Measurements from ENCODE around the gene IMMP2L.

The IMMP2L gene

DNA sequence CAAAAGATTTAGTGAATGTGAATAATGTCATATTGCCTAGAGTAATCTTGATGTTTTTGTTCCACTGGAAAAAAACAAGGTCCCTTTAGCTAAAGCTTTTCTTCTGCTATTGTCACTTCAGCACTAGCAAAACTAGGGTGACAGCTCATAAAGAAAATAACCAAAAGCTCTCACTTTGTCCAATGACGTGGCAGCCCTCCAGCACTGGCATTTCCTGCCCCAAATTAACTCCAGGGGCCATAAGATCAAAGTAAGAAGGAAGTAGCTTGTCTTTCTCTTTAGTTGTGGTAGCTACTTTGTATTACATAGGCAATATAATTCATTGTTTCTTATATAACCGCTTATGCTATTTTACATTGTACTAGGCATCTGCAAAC, 424.1 kb downstream of the IMMP2L start:
- peak; percentile 63 for DNase-seq

DNA sequence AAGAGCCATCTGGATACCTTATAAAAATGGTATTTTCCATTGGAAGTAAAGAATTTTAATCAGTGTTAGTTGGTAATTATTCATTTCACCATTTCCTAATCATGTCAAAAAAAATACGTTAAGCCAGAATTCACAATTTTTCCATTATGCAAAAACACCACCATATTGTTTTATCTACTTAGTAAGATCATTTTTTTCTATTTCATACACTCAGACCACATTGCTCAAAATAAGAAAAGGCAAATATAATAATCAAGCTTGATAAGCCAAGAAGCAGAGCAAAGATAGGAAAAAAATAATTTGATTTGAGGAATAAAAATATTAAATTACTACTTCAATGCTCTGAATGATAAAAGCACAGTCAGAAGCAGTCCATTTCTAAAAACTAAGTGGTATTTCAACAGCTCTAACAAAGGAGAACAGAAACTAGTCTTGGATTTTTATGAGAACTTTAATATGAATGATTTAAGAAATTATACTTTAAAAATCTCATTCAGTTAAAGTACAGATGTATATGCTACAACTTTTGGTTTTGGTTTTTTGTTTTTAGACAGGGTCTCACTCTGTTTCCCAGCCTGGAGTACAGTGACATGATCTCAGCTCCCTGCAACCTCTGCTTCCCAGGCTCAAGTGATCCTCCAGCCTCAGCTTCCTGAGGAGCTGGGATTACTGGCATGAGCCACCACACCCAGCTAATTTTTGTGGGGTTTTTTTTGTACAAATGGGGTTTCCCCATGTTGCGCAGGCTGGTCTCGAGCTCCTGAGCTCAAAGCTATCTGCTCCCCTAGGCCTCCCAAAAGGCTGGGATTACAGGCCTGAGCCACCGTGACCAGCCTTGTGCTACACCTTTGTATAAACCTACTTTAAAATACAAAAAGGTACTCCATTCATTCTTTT, 424.7 kb downstream of the IMMP2L start:
- DNase-seq: peak; percentile 63

DNA sequence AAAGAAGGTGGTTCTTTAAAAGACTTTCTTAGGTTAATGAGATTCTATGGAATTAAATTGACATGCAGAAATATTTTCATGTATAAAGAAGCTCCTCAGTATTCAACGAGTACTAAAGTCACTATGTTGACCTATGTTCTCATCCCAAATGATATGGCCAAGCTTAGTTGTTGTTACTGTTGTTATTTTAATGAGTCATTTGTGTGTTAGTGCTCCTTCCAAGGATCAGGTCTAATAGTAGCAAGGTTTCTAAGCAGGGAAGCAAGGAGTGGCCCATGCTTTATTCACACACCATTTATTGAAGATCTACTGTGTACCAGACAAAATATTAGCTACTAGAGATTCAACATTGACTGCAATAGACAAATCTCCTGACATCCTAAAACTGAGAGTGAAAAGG, 429.5 kb downstream of the IMMP2L start:
- no peak for DNase-seq

DNA sequence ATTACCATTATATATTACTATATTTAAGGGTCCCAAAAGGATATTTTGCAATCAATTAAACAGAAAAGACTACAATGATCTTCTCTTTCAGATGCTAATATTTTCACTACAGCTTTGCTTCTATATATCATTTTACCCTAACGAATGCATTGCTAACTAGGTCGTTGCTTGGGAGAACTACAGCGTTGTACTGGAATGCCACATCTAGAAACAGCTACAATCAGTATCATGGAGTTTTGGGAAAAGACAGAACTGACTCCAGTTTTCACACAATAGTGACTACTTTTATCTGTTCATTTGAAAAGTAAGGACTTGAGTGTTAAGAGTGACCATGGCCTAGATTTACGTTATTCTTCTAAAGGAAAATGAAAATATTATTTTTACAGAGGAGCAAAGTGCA, 432.9 kb downstream of the IMMP2L start:
- no peak for DNase-seq

DNA sequence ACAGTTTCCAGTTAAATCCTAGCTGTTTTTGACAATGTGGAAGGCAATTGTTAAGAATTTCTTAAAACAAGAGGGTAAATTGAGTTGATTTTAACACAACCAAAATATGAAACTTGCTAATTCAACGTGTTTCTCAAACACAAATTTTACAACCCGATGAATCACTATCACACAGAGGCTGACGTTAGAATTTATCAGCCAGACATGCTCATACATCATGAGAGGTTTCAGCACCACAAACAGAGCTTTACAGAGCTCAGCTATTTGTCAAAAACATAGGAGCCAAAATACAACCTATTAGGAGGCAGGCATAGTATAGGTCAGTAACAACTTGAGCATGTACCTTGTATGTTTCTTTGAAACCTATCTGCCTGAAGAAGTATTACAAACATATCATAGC, 435.3 kb downstream of the IMMP2L start:
- no peak for DNase-seq

DNA sequence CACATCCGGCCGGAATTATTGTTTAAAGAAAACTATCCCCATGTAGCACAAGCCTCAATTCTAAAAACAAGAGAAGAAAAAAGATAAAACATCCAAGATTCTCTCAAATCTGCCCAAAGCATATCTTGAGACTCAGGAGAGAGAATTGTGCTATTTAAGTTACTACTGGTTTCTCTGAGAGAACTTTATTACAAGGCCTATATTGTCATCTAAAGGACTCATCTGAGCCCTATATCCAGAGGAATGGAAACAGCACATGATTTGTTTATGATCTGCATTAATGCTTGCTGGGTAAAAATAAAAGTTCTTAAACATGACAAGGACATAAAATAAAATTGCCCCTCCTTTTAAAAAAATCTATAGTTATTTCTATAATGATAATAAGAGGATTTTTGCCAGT, 446.3 kb downstream of the IMMP2L start:
- no peak for DNase-seq

DNA sequence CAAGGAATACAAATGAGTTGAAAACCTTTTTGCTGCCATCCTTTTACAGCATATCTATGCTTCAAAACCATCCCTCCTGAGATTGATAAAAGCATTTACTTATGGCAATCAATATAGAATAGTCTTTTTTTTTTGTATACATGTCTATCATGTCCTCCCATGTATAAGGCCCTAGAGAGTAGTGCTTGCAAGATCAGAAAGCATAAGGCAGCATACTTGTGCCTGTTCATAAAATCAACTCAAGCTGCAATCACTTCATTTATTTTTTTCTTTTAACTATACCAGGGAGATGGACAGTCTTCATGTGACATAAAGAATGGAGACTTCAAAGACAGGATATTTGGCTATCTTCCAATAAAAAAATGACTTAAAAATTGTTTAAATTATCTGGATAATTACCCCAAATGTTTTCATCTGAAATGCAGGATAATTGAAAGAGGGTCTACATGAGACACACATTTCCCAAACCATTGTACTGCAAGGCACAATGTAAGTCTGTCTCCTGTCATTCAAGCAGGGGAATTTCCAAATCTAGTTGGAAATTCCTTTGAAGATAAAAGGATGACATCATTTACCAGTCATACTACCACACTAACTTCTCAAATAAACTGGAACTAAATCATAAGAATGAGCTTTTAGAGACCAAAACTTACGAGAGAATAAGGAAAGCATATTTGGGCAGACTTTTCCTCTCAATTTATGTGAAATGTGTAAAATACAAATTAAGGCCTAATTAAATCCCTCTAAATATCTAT, 448.9 kb downstream of the IMMP2L start:
- DNase-seq: no peak

DNA sequence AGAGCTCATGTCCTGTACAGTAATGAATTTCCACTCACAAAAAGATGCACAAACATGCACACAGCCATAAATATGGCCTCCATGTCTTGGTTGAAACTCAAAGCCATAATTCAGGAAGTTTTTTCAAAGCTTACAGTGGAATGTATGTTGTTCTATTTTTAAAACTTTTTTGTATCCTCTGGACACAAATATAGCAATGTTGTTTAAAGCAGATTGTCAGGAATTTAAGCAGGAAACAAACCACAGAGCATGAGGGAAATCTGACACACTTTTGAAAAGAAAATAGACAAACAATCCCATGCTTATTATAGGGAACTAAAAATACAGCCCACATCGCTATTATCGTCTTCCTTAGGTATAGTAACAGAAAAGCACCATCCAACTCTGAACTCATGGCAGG, 449.9 kb downstream of the IMMP2L start:
- DNase-seq: no peak

DNA sequence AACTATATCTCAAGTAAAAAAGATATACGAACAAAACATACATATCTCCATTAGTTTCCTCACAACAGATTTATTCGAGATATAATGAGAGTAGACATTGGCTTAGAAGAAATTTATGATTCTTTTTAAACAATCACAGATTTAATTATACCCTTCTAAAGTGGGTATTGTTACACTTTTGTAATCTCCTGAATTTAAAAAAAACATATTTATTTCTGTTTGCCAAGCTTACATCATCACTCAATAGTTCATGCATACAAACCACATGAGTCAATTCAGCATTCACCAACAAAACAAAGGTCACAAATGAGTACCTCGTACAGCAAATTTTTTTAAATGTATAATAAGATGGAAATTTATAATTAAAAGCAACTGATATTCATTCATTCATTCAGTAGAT, 453.8 kb downstream of the IMMP2L start:
- no peak for DNase-seq

DNA sequence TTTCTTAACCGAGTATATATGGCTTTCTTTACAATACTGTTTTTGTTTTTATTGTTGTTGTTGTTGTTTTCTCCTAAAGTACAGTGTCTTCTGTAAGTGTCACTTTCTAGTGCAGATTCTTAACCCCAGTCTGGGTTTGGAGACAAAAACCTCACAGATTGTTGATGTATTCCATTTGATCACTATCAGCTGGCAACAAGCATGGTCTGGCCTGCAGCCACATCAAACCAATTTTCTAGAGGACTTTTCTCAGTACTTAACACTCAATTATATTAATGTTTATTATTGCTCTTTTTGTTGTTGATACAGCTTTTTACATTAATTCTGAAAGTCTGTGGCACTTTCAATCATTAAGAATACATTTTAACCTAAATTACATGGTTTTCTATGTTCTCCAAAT, 454.3 kb downstream of the IMMP2L start:
- DNase-seq: no peak

DNA sequence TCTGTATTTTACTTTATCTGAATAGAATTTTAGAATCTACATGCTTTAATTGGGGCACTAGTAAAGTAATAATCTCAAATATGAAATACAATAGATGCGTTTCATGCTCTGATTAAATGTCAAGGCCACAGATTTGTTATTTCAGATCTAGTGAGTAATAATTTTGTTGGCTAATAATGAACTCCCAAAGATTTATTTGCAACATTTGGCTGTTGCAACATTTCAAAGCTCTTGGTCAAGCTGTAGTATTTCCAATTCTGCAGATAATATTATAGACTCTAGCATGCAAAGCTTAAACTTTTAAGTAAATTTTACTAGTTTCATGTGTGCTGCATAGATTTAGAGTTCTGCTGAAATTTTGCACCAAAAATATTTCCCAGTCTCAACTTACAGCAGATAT, 454.7 kb downstream of the IMMP2L start:
- no peak for DNase-seq

DNA sequence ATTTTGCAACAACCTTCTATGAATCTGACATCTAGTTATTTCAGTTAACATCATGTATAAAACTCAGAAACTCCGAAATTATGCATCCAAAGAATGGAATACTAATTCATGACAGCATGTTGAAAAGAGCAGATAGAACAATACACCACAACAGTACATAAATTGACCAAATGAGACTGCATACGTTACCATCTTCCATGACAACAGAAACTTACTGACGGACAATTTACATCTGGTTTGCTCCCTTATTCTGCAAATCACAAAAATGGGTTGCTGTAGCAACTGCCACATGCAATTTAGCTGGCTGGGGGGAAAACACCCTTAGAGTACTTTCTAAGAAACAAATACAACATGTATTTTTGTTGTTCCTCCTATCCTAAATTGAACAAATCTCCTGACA, 457.0 kb downstream of the IMMP2L start:
- no peak for DNase-seq

DNA sequence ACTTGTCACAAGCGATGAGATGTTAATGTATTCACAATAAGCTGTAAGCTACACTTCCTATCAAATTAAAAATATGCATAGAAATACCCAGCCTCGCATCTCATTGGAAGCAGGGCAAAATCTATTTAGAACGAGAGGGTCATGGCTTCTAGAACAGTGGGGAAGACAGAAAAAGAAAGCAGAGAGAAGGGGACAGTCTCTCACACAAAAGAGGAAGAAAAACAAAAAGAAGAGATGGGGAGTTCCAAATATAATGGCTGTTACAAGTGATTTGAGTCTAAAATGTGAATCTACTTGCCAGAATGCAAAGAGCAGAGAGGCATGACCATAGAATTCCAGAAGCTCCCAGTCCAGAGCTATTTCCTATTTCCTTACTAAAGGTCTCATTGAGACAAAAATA, 457.6 kb downstream of the IMMP2L start:
- DNase-seq: no peak

DNA sequence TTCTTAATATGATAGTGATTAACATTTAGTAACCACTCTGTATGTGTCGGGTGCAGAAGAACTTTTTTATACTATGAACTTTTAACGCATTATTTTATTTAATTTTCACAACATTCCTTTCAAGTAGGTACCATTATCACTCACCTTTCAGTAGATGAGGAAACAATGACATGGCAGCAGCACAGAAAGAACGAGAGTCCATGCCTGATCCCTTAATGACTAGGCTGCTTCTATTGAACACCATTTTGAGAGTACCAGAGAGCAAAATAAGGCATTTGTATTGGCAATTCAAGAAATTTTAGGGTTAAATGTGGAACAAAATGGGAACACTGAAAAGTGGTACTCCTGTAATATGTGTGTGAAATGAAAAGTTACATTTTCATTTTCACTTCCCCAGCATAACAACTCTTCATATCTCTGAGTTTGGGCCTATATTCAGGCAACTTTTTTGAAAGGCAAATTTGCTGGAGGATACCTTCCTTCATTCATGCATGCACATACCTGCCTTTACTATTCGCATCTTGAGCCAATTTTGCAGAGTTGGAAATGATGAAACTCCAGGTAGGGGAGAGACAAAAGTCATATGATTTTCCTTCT, 458.5 kb downstream of the IMMP2L start:
- no peak for DNase-seq

DNA sequence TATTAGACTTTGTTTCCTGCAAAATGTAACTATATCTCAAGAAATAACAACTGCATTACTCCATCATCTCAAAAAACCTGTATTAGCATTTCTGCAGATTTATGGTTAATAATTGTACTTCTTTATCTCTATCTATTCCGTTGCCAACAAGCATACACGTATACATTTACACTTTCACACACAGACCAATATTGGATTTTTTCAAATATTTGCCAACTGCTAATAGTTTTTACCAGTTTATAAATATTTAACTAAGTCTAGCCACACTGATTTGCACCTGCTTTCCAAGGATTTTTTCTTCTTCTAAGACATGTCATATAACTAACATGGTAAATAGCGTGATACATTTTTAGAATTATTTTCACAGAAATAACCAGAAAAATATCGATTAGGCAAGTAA, 459.2 kb downstream of the IMMP2L start:
- DNase-seq: no peak

DNA sequence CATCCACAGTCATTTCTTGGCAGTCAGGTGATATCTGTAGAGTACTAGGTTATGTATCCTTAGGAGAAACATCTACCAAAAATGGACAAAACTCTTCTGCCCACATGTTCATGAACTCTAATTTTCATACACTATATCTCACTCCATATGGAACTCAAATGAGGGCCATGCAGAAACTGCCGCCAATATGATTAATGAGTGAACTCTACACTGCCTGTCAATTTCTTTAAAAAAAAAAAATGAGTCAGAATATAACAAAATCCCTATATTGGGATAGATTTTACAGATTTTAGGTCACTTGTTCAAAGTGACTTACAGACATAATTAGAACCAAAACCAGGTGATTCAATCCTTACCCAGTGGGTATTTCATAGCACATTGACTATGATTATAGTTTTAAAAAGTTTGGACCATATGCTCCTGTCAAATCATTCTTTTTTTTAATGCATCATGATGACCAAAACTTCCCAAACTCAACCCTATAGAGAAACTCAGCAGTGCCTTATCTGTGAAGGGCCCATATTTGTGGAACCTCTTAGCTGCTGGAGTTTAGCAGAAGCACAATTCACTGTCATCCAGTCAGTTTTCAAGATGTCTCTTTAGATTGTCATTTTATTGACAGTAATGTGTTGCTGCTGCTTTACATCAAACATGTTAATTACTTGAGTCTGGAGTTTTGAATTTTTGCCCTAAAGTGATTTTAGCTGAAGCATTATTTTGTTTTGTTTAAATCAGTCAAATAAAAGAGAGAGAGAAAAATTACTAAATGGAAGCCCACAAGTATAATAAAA, 460.2 kb downstream of the IMMP2L start:
- no peak for DNase-seq

DNA sequence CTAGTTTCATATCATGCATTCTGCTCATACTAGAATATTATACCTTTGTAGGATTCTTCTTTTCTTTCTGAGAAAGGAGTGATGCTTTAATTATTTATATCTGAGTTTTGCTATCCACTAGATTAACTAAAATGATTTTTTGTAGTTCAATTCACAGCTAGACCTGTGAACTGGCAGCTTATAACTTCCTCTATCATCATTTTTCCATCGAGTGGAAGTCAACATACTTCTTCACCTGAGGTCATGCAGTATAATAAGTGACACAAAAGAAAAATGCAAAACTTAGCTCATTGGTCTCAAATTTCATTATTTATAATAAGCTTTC, 463.4 kb downstream of the IMMP2L start:
- DNase-seq: no peak

DNA sequence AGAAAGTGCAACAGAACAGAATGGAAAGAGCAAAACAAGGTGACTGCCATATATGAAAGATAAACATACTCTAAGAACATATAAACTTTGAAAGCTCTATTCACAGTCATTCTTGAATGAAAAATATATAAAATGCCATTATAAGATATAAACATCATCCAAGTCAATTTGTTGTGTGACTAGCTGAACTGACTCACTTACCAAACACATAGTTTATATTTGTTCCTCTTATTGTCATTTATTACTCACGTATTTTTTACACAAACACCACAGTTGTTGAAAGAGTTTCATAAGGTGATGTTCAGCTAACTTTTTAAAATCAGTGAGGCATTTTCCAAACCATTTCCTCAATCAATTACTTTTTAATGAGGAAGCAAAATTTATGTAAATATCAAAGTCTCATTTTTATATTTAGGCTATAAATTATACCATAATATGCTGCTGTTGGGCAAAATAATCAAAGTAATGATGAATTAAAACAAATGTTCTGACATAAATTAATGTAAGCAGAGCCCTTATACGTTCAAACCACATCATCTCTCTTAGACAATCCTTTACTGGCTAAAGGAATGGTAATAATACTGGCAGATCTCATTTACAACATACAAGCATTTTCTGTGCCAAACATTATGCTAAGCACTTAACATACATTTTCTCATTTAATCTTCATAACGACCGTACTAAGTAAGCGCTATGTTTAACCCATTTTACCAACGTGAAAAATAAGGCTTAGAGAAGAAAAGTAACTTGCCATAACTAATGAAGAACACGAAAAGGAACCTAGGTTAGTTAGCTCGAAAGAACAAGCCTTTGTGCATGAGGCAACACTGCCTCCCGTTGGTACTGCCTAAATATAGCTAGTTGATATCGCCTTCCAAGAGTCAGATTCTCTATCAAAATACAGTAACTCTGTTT, 464.0 kb downstream of the IMMP2L start:
- no peak for DNase-seq

DNA sequence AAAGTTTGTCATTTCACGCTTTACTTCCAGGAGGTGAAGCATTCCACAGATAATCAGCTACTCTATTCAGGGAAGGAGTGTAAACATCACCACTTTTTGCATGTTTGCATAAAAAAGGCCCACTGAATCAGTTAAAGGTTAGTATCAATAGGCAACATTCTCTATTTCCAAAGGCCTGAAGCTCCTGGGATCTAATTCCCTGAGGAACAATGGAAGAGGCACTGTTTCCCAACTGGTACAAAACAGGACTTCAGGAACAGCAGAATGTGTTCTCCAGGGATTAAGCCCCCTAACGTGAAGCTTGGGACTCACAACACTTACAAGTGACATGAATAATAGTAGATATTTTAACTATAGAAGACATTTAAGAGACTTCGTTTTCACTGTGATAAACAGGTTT, 465.3 kb downstream of the IMMP2L start:
- no peak for DNase-seq

DNA sequence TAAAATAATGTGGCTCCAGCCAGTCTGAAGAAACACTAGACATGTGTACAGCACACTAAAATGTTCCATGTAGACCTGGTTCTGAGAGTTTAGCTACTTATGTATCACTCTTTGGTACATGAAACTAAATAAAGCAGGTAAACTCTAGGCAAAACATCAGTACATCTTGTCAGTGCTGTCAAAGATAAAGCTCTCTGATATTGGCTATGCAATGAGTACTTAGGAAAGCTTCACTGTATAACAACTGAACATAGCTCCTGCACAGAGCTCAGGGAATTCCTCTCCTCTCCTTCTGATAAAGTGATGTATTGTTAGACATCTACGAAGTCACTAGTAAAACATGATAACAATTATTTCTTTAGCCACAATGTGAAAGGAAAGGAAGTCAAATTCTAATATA, 467.9 kb downstream of the IMMP2L start:
- no peak for DNase-seq

DNA sequence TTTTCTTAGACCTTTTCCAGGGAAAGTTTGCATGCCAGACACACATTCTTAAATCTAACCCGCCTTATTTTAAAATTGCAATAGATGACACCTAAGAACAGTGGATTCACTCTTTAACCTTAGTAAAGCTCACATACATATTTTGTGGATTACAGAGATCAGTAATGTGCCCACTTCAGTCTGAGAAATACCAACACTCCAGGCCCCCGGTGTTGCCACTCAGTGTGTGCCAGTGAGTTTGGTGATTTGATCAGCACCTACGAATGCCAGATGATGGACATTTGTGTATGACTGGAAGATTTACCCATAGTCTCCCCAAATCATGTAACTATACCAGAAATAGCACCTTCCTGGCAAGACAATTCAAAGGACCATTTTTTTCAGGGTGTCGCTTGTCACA, 468.8 kb downstream of the IMMP2L start:
- no peak for DNase-seq
